SK-N-MC (cell line): ENCODE results near the gene HBB.

ENCODE experiments used
- DNase-seq: peaks from one replicate; pipeline ENCODE4 v3.0.0-alpha.2; 2011; ENCODE audit warnings: low read depth, low spot score
- H3K27ac ChIP-seq: fragments of 200-600 bp; sonication (generic); 2 replicates; pipeline ENCODE4 v1.5.1; 2016; ENCODE audit warnings: mixed run types
- H3K36me3 ChIP-seq: fragments of 200-600 bp; sonication (generic); 2 replicates; pipeline ENCODE4 v1.6.1; 2017; ENCODE audit warnings: antibody characterized with exemption, low read length, mixed read lengths; ENCODE audit not compliant: insufficient read depth
- H3K4me3 ChIP-seq: fragments of 200-600 bp; sonication (generic); 2 replicates; pipeline ENCODE4 v1.5.1; 2016
- H3K9ac ChIP-seq: fragments of 200-600 bp; sonication (generic); 2 replicates; pipeline ENCODE4 v1.8.0; 2017; ENCODE audit warnings: mixed run types, mixed read lengths; ENCODE audit not compliant: insufficient read length
- H3K9me3 ChIP-seq: fragments of 200-600 bp; sonication (generic); 2 replicates; pipeline ENCODE4 v1.6.1; 2017; ENCODE audit warnings: low read depth, mild to moderate bottlenecking, antibody characterized with exemption, low read length, moderate library complexity, mixed read lengths
- EZH2 ChIP-seq: fragments of 200-600 bp; sonication (generic); IDR thresholded peaks from one replicate; pipeline ENCODE4 v1.6.1; 2017; ENCODE audit warnings: antibody characterized with exemption
- FOXP2 ChIP-seq: optimal IDR thresholded peaks from 2 replicates; pipeline ENCODE3; 2011; ENCODE audit warnings: mild to moderate bottlenecking, moderate library complexity; ENCODE audit not compliant: insufficient read depth; ENCODE audit errors: extremely low read length, control extremely low read depth
- POLR2AphosphoS5 ChIP-seq: IDR thresholded peaks from 2 replicates; pipeline ENCODE4 v1.6.1; 2012; ENCODE audit warnings: mild to moderate bottlenecking, low read depth, low read length, borderline replicate concordance

Gene HBB

GRCh38 chr11:5224538-5225479, 2.1 kb downstream of the HBB start:
- Histone ChIP-seq H3K9me3 (no peaks in the 10 kb centered on the region), H3K4me3 (no peak overlapping the region), H3K36me3 (no peaks in the 10 kb centered on the region), H3K27ac (no peak overlapping the region), H3K9ac (no peak overlapping the region)
- DNase-seq, result no peak
- TF ChIP-seq EZH2, result no peak
- no peak for TF ChIP-seq POLR2AphosphoS5

GRCh38 chr11:5223686-5224085, 3.2 kb downstream of the HBB start:
- TF ChIP-seq EZH2, result no peak
- no peak for TF ChIP-seq POLR2AphosphoS5
- no peak for TF ChIP-seq FOXP2

GRCh38 chr11:5223146-5223545, 3.7 kb downstream of the HBB start:
- Histone ChIP-seq H3K4me3 (no peak overlapping the region), H3K9ac (no peak overlapping the region), H3K27ac (no peak overlapping the region), H3K36me3 (no peaks in the 10 kb centered on the region), H3K9me3 (no peaks in the 10 kb centered on the region)
- no peak for TF ChIP-seq POLR2AphosphoS5
- TF ChIP-seq FOXP2, result no peak
- no peak for TF ChIP-seq EZH2
- no peak for DNase-seq

More at GRCh38 chr11:5223686-5224085, 3.2 kb downstream of the HBB start:
- no peak overlapping the region for H3K4me3 ChIP-seq
- H3K9ac ChIP-seq, result no peak overlapping the region
- H3K36me3 ChIP-seq, result no peaks in the 10 kb centered on the region
- no peak for DNase-seq
- no peak overlapping the region for H3K27ac ChIP-seq
- H3K9me3 ChIP-seq, result no peaks in the 10 kb centered on the region

- Histone ChIP-seq H3K9me3 (no peaks in the 10 kb centered on the region), H3K4me3 (no peak overlapping the region), H3K27ac (no peak overlapping the region), H3K9ac (no peak overlapping the region), H3K36me3 (no peaks in the 10 kb centered on the region)
- no peak for DNase-seq
- TF ChIP-seq POLR2AphosphoS5, result no peak
- no peak for TF ChIP-seq FOXP2
- TF ChIP-seq EZH2, result no peak
Measured at GRCh38 chr11:5210376-5210885, 16.4 kb downstream of the HBB start.

GRCh38 chr11:5204787-5205186, 22.1 kb downstream of the HBB start:
- no peak overlapping the region for H3K9ac ChIP-seq
- H3K4me3 ChIP-seq, result no peak overlapping the region
- no peaks in the 10 kb centered on the region for H3K36me3 ChIP-seq
- no peaks in the 10 kb centered on the region for H3K9me3 ChIP-seq
- TF ChIP-seq EZH2, result no peak
- no peak for TF ChIP-seq FOXP2
- TF ChIP-seq POLR2AphosphoS5, result no peak
- no peak overlapping the region for H3K27ac ChIP-seq
- no peak for DNase-seq

- no peak for TF ChIP-seq POLR2AphosphoS5
- no peak for TF ChIP-seq EZH2
- no peak for TF ChIP-seq FOXP2
Measured at GRCh38 chr11:5203366-5203765, 23.5 kb downstream of the HBB start.

GRCh38 chr11:5200582-5200981, 26.3 kb downstream of the HBB start, which contains the start of gene OR51V1:
TSS of gene OR51V1 (minus strand) at chr11:5200682. CDS start at chr11:5200682, 0 bp downstream.
- no peak within 1 kb of the TSS for H3K27ac ChIP-seq
- no peak for TF ChIP-seq FOXP2
- TF ChIP-seq POLR2AphosphoS5, result no peak
- no peak for TF ChIP-seq EZH2

More at GRCh38 chr11:5203366-5203765, 23.5 kb downstream of the HBB start:
- no peaks in the 10 kb centered on the region for H3K36me3 ChIP-seq
- no peak overlapping the region for H3K27ac ChIP-seq
- H3K9me3 ChIP-seq, result no peaks in the 10 kb centered on the region
- no peak overlapping the region for H3K9ac ChIP-seq
- H3K4me3 ChIP-seq, result no peak overlapping the region
- no peak for DNase-seq

GRCh38 chr11:5198285-5198684, 28.6 kb downstream of the HBB start:
- no peaks in the 10 kb centered on the region for H3K9me3 ChIP-seq

More at GRCh38 chr11:5200582-5200981, 26.3 kb downstream of the HBB start, which contains the start of gene OR51V1:
- Histone ChIP-seq H3K4me3 (no peak within 1 kb of the TSS), H3K9me3 (no peaks in the 10 kb centered on the region), H3K36me3 (no peaks in the 10 kb centered on the region), H3K9ac (no peak within 1 kb of the TSS)
- no peak for DNase-seq

More at GRCh38 chr11:5198285-5198684, 28.6 kb downstream of the HBB start:
- TF ChIP-seq POLR2AphosphoS5 (no peak), EZH2 (no peak), FOXP2 (no peak)
- Histone ChIP-seq H3K36me3 (no peaks in the 10 kb centered on the region), H3K9ac (no peak overlapping the region), H3K4me3 (no peak overlapping the region), H3K27ac (no peak overlapping the region)
- DNase-seq, result no peak
